NCI-H128 (cell line): ENCODE results near the gene CRTC2.
"Not testable (repeated sequence)": the region's sequence is repeated elsewhere in the genome, so short reads cannot be mapped to it uniquely, and the experiment has no call there.

ENCODE experiments used
- DNase-seq: peaks from one replicate; lab custom pipeline; 2025; ENCODE audit not compliant: unreplicated experiment; lab: John Stamatoyannopoulos, UW

Gene CRTC2

DNA sequence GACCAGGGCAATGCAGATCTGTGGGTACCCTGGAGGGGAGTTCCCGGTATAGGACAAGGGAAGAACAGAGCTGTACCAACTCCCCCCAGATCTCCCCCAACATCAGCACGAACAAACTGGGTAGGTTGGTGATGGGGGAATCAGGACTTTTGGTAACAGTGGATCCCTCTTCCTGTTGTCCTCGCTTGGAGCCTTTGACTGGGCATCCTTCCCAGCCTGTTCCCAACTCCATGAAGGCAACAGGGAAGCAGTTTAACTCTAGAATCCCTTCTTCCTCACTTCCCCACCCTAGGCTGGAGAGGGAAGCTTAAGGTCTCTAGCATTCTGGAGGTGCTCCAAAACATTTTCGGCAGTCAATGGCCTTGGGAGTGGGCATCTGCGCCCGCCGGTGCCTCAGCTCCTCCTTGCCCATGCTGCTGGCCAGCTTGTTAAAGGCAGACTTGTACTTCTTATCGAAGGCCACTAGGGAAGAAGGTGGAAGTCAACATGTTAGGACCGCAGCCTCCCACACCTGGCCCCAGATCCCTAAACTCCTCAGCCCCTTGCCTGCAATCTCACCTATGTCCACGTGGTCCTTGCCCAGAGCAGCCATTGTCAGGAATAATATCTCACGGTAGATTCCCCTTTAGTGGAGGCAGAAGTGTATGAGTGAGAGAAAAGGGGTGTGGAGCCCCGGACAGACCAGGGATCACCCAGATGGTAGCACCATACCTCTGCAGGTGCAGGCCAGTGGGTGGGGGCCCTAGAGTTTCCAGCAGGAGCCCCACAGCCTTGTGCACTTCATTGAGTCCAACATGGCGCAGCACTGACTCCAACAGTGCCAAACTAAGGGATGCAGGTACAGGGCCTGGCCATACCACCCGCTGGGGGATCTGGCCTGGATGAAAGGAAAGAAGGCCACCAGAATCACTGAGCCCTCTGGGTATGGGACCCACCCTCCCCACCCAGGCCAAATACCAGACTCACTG, 28.1 kb downstream of the CRTC2 start:
- no peak for DNase-seq

DNA sequence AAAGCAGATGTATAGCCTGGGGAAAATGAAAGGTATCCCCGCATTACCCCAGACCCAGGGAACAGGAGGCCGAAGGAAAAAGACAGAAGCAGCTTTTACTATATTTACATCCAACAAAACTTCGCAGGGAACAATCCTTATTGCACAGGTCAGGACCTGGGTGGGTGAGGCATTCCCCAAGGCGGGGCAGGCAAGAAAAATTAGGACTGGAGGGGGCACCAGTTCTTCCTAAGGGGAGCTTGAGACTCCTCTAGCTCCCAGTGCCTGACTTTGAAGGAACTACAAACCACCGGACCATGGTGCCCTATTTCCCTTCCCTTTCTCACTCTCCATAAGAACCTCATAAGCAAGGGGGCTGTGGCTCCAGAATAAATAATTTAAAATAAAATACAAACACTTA, 29.0 kb downstream of the CRTC2 start:
- DNase-seq = no peak

- DNase-seq = no peak
Measured at GRCh38 chr1:153928791-153929341, 29.5 kb downstream of the CRTC2 start.

- DNase-seq = no peak
Measured at GRCh38 chr1:153928245-153928644, 30.2 kb downstream of the CRTC2 start.

GRCh38 chr1:153926405-153926804, 32.0 kb downstream of the CRTC2 start:
- no peak for DNase-seq

DNA sequence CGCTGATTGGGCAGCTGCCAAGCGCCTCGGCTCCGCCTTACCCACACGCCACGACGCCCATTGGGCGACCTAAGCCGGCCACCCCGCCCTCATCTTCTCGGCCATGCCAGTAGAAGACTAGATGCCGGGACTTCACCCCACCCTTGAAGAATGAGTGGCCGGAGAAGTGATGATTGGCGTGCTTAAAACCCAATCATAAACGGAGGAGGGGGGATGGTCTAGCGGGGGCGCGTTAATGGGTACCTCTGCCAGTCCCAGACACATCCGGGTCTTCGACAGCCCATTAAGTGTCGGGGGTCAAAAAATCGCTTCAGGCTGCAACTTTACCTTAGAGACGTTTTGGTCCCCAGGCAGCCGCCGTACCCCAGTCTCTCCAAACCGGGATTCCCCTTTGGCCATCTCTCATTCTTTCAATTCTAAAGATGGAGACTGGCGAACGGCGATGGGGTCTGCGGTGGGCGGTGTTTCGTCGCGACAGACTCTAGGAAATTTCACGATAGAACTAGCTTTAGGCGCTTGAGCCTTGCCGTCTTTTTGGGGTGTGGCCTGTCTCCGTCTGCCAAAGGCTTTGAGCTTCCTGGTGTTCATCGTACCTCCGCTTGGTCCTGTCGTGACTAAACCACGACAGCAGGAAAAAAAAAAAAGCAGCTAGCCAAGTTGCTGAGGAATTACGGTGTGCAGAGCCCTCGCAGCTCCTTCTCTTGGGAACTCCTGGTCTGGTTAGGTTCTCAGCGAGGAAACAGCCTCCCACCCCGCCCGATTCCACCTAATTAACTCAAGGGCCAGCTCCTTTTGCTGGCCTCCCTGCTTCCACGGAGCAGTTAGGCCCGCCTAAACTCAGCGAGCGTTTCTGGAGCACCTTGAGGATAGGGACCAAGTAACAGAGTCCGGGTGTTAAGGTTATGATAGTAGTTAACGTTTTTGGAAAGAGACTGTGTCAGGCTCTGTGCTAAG, 35.2 kb downstream of the CRTC2 start, which contains the start of gene GATAD2B:
Gene GATAD2B, minus strand, starts transcription at position 1 of the 954 bp plus-strand sequence. CDS start 94,625 bp downstream, outside the sequence.
- peak; percentile 100 for DNase-seq

- peak; percentile 53 for DNase-seq
Measured at GRCh38 chr1:153922076-153922971, 36.1 kb downstream of the CRTC2 start.

DNA sequence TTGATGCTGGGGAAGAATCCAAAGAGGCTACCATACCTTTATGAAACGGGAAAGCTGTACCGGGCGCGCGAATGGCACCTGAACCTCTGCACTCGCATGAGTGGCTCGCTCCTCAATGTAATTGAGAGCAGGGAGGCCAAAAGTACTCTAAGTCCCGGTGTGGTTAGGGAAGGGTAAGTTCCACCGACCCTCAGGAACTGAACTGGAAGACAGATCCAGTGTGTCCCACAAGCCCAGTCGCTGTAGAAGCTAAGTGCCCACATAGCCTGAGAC, 36.7 kb downstream of the CRTC2 start:
- peak; percentile 21 for DNase-seq

GRCh38 chr1:153921080-153921802, 37.2 kb downstream of the CRTC2 start:
- DNase-seq = no peak

DNA sequence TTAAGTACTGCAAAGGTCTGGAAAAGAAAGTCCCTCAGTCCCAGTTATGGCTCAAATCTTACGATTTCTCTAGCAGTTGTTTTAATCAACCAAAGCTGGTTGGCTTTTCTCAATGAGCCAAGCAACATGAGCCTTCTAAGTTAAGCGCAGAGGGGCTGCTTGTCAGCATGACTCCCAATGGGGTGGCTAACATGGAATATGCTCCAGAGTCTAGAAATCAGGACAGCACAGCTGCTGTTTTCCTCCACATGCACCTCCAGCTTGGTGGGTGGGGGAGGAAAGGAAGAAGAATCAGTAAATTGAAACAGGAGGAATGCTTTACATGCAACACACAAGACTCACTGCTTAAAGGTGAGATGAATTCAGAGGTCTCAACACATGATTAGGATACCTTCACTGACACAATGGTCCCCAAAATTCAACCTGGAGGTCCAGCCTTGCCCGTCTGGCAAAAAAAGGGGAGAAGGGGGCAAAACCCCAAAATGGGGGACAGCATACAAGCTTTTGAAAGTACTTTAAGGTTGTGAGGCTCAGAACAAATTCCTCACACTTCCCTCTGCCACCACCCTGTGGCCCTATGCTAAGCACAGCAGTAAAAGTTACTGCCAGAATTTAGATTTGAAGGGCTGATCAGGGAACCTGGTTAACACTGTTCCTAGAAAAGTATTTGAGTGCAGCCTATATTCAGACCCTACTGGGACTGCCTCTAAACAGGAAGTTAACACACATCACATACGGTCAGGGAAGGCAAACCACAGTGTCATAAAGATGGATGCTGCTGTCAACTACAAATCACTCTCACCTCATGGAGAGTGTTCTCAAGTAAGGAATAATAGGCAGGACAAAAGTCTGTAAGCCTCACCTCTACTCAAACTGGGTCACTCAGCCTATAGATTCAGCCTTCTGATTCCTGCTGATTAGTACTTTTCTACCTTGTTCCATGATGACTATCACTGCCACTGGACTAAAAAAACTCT, 38.2 kb downstream of the CRTC2 start:
- no peak for DNase-seq

GRCh38 chr1:153916297-153916696, 42.1 kb downstream of the CRTC2 start:
- no peak for DNase-seq

GRCh38 chr1:153912349-153912748, 46.1 kb downstream of the CRTC2 start:
- DNase-seq = no peak

DNA sequence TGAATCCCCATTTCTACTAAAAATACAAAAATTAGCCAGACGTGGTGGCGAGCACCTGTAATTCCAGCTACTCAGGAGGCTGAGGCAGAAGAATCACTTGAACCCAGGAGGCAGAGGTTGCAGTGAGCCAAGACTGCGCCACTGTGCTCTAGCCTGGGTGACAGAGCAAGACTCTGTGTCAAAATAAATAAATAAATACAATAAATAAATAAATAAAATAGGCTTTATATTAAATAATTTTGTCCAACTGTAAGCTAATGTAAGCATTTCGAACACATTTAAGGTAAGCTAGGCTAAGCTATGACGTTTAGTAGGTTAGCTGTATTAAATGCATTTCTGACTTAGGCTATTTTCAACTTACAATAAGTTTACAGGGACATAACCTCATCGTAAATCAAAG, 47.9 kb downstream of the CRTC2 start:
- not testable (repeated sequence) for DNase-seq

- DNase-seq = no peak
Measured at GRCh38 chr1:153908071-153908470, 50.3 kb downstream of the CRTC2 start.

GRCh38 chr1:153907134-153907533, 51.3 kb downstream of the CRTC2 start:
- no peak for DNase-seq

- no peak for DNase-seq
Measured at GRCh38 chr1:153906396-153906795, 52.0 kb downstream of the CRTC2 start.

GRCh38 chr1:153905908-153906307, 52.5 kb downstream of the CRTC2 start:
- not testable (repeated sequence) for DNase-seq

DNA sequence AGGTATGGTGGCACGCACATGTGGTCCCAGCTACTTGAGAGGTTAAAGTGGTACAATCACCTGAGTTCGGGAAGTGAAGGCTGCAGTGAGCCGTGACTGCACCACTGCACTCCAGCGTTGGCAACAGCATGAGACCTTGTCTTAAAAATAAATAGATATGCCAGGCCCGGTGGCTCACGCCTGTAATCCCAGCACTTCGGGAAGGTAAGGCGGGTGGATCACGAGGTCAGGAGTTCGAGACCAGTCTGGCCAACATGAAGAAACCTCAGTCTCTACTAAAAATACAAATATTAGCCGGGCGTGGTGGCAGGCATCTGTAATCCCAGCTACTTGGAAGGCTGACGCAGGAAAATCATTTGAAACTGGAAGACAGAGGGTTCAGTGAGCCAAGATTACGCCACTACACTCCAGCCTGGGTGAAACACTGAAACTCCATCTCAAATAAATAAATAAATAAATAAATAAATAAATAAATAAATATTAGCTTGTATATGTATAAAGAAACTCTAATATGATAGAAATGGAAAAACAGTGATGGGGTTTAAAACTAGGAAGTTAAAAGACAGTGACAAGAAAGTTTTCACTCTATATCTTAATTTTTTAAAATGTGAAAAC, 54.5 kb downstream of the CRTC2 start:
- DNase-seq = no peak
